Vagina (tissue), 2 donors: ENCODE data around the gene SQOR. TPM values are rescaled to one million over a fixed set of nuclear protein-coding genes. Genes with fewer than 3 reads are reported as not detected.

ENCODE experiments used
- DNase-seq, 2 donors: peaks; one replicate each; pipeline ENCODE4 v3.0.0-alpha.2; 2017; ENCODE audit errors: extremely low spot score in 2 of 2
- H3K27ac ChIP-seq: fragments of 200-600 bp; sonication (generic); one replicate; pipeline ENCODE4 v1.5.1; 2019
- H3K27me3 ChIP-seq: fragments of 200-600 bp; sonication (generic); one replicate; pipeline ENCODE4 v1.5.1; 2019
- H3K36me3 ChIP-seq, 2 donors: fragments of 200-600 bp; sonication (generic); one replicate each; pipeline ENCODE4 v1.5.1; 2017 to 2019
- H3K4me1 ChIP-seq: fragments of 200-600 bp; sonication (generic); one replicate; pipeline ENCODE4 v1.5.1; 2019
- H3K4me3 ChIP-seq, 2 donors: fragments of 200-600 bp; sonication (generic); 1 replicate in 1 of 2; 2 replicates in 1 of 2; pipeline ENCODE4 v1.5.1; 2016 to 2019
- H3K9me3 ChIP-seq: fragments of 200-600 bp; sonication (generic); one replicate; pipeline ENCODE4 v1.5.1; 2019
- CTCF ChIP-seq, 3 experiments: fragments of 450-650 bp in 2 of 3; fragments of 200-600 bp in 1 of 3; sonication (generic) in 1 of 3; IDR thresholded peaks; one replicate each; pipeline ENCODE4 v1.5.1; 2017 to 2019; ENCODE audit warnings: antibody characterized with exemption in 3 of 3, mild to moderate bottlenecking in 2 of 3, moderate library complexity in 2 of 3
- POLR2A ChIP-seq, 2 donors: fragments of 450-650 bp; IDR thresholded peaks; one replicate each; pipeline ENCODE4 v1.6.1; 2017; ENCODE audit warnings: antibody characterized with exemption in 2 of 2, mild to moderate bottlenecking in 2 of 2, moderate library complexity in 2 of 2
- POLR2AphosphoS5 ChIP-seq, 2 donors: sonication (generic); formaldehyde crosslinking; IDR thresholded peaks; one replicate each; pipeline ENCODE4 v1.9.0; 2017; ENCODE audit warnings: antibody characterized with exemption in 2 of 2, mild to moderate bottlenecking in 2 of 2, low read depth in 1 of 2; ENCODE audit not compliant: insufficient read depth in 1 of 2
- intact Hi-C: fragments of 100-400 bp; cut with DNase I; formaldehyde crosslinking; loops from one replicate; pipeline ENCODE4 v1.15.1; 2023
- total RNA-seq: library from RNA; depleted of rRNA; stranded (reverse); fragments of >200 nt; gene quantifications from one replicate; pipeline ENCODE4 v1.2.3, GENCODE V29; 2016

The SQOR gene
- total RNA-seq, 1 donor from 2014 or later, result 52.8 TPM

- no peak overlapping the region for H3K27ac ChIP-seq
- no peak overlapping the region for H3K4me3 ChIP-seq
- no peak for TF ChIP-seq POLR2AphosphoS5 (IDR thresholded peaks at IDR 0.05; ENCODE audit: insufficient read depth in 1 of 2, low read depth in 1 of 2)
- TF ChIP-seq POLR2A (IDR thresholded peaks at IDR 0.05), result no peak
- TF ChIP-seq CTCF (IDR thresholded peaks at IDR 0.05), result no peak
- peaks cover 0 to 54% of the 10 kb centered on the region in 2 donors for H3K36me3 ChIP-seq
- DNase-seq, result no peak
- intact Hi-C loops, result no loop called here
- H3K4me1 ChIP-seq, result no peaks in the 10 kb centered on the region
- H3K27me3 ChIP-seq, result no peaks in the 10 kb centered on the region
- no peaks in the 10 kb centered on the region for H3K9me3 ChIP-seq
Observed at GRCh38 chr15:45690581-45691260, 55.9 kb downstream of the SQOR start.

- no peaks in the 10 kb centered on the region for H3K9me3 ChIP-seq
- intact Hi-C loops, result no loop called here
- TF ChIP-seq CTCF (IDR thresholded peaks at IDR 0.05), result no peak
- no peak for TF ChIP-seq POLR2A (IDR thresholded peaks at IDR 0.05)
- no peak for TF ChIP-seq POLR2AphosphoS5 (IDR thresholded peaks at IDR 0.05; ENCODE audit: insufficient read depth in 1 of 2, low read depth in 1 of 2)
Observed at GRCh38 chr15:45701108-45701507, 66.3 kb downstream of the SQOR start.

GRCh38 chr15:45702041-45702440 is 67.2 kb downstream of the SQOR start:
- H3K9me3 ChIP-seq, result no peaks in the 10 kb centered on the region
- H3K4me3 ChIP-seq, result no peak overlapping the region
- intact Hi-C loops, result no loop called here
- DNase-seq, result no peak
- no peak overlapping the region for H3K27ac ChIP-seq
- TF ChIP-seq CTCF (IDR thresholded peaks at IDR 0.05) (no peak), POLR2A (IDR thresholded peaks at IDR 0.05) (no peak), POLR2AphosphoS5 (IDR thresholded peaks at IDR 0.05; ENCODE audit: insufficient read depth in 1 of 2, low read depth in 1 of 2) (no peak)
- H3K36me3 ChIP-seq, result no peaks in the 10 kb centered on the region
- H3K4me1 ChIP-seq, result peaks cover 12% of the 10 kb centered on the region
- no peaks in the 10 kb centered on the region for H3K27me3 ChIP-seq

More at GRCh38 chr15:45701108-45701507, 66.3 kb downstream of the SQOR start:
- H3K36me3 ChIP-seq, result no peaks in the 10 kb centered on the region
- no peak overlapping the region for H3K27ac ChIP-seq
- H3K4me1 ChIP-seq, result peaks cover 12% of the 10 kb centered on the region
- no peak overlapping the region for H3K4me3 ChIP-seq
- no peak for DNase-seq
- no peaks in the 10 kb centered on the region for H3K27me3 ChIP-seq

- TF ChIP-seq POLR2A (IDR thresholded peaks at IDR 0.05) (no peak), CTCF (IDR thresholded peaks at IDR 0.05) (no peak), POLR2AphosphoS5 (IDR thresholded peaks at IDR 0.05; ENCODE audit: insufficient read depth in 1 of 2, low read depth in 1 of 2) (no peak)
Observed at GRCh38 chr15:45703670-45704328, 69.0 kb downstream of the SQOR start.

More at GRCh38 chr15:45703670-45704328, 69.0 kb downstream of the SQOR start:
- Histone ChIP-seq H3K4me1 (peaks cover 12% of the 10 kb centered on the region), H3K9me3 (no peaks in the 10 kb centered on the region), H3K4me3 (peak overlapping the region; percentile 49 to 53), H3K27ac (no peak overlapping the region), H3K27me3 (no peaks in the 10 kb centered on the region), H3K36me3 (no peaks in the 10 kb centered on the region)
- DNase-seq, result no peak
- intact Hi-C loops, result no loop called here
